ENCODE results near the gene TMEM9B. TPM values are rescaled to one million over a fixed set of nuclear protein-coding genes. Genes with fewer than 3 reads are reported as not detected.

Gene TMEM9B
- total and polyA plus RNA-seq, 2 donors (not counting 1 experiment from before 2014, with no cell fraction given): 15.0 to 30.4 TPM

GRCh38 chr11:8927233-8927632, 37.0 kb downstream of the TMEM9B start:
- Histone ChIP-seq H3K36me3 (replicated peaks in 1 of 2; ENCODE audit: control extremely low read depth in 1 of 2, control insufficient read depth in 1 of 2, extremely low read depth in 1 of 2, insufficient read depth in 2 of 2, low read length in 1 of 2) (no peaks in the 10 kb centered on the region), H4K20me1 (ENCODE audit: control insufficient read depth, insufficient read depth, low read length, poor library complexity, severe bottlenecking) (no peaks in the 10 kb centered on the region), H3K79me2 (ENCODE audit: control insufficient read depth, insufficient read depth, low read length) (no peaks in the 10 kb centered on the region), H3K9ac (ENCODE audit: low read length) (no peak overlapping the region), H3K9me3 (ENCODE audit: control extremely low read depth in 1 of 3, control insufficient read depth in 2 of 3, insufficient read depth in 1 of 3, low read length in 2 of 3) (no peaks in the 10 kb centered on the region), H3K27ac (ENCODE audit: low read length in 2 of 2) (no peak overlapping the region), H3K4me2 (replicated peaks; ENCODE audit: low read depth, low read length, poor library complexity, severe bottlenecking) (no peak overlapping the region), H2AFZ (ENCODE audit: insufficient read depth, low read depth, low read length, poor library complexity, severe bottlenecking) (no peak overlapping the region), H3K4me3 (ENCODE audit: control extremely low read depth in 1 of 5, extremely low read depth in 1 of 5, insufficient read depth in 1 of 5, low read depth in 2 of 5, low read length in 4 of 5) (no peak overlapping the region), H3K4me1 (ENCODE audit: control insufficient read depth in 2 of 2, insufficient read depth in 2 of 2, low read length in 2 of 2) (no peaks in the 10 kb centered on the region), H3K27me3 (replicated peaks in 1 of 4; ENCODE audit: control extremely low read depth in 1 of 4, control insufficient read depth in 3 of 4, insufficient read depth in 4 of 4, low read length in 3 of 4) (no peaks in the 10 kb centered on the region)
- no peaks in the 10 kb centered on the region for H3K27me3 Mint-ChIP-seq
- ChIA-PET CTCF (no interaction called here), POLR2A (no interaction called here)
- WGBS (ENCODE audit: insufficient coverage): 81% methylated on average over 5 of the region's 5 CpGs
- no peaks in the 10 kb centered on the region for H3K9me3 Mint-ChIP-seq (ENCODE audit: insufficient read depth)
- no peak for TF ChIP-seq EZH2 (IDR thresholded peaks at IDR 0.05; ENCODE audit: borderline replicate concordance, insufficient read depth, low read depth, low read length, poor library complexity, severe bottlenecking)
- TF ChIP-seq CTCF (IDR thresholded peaks at IDR 0.05): no peak
- intact Hi-C loops (cut with micrococcal nuclease): no loop called here
- H3K27ac Mint-ChIP-seq: no peak overlapping the region
- no peak for ATAC-seq (ENCODE audit: low read depth)
- no peaks in the 10 kb centered on the region for H3K4me1 Mint-ChIP-seq
- no peak overlapping the region for H3K4me3 Mint-ChIP-seq
- DNase-seq: no peak

- H3K4me1 Mint-ChIP-seq: no peaks in the 10 kb centered on the region
- no peak for ATAC-seq (ENCODE audit: low read depth)
- H3K27ac ChIP-seq (ENCODE audit: low read length in 2 of 2): no peak overlapping the region
- no peak overlapping the region for H3K4me2 ChIP-seq (replicated peaks; ENCODE audit: low read depth, low read length, poor library complexity, severe bottlenecking)
- no peak overlapping the region for H3K4me3 Mint-ChIP-seq
- no peak overlapping the region for H3K4me3 ChIP-seq (ENCODE audit: control extremely low read depth in 1 of 5, extremely low read depth in 1 of 5, insufficient read depth in 1 of 5, low read depth in 2 of 5, low read length in 4 of 5)
- H3K36me3 ChIP-seq (replicated peaks in 1 of 2; ENCODE audit: control extremely low read depth in 1 of 2, control insufficient read depth in 1 of 2, extremely low read depth in 1 of 2, insufficient read depth in 2 of 2, low read length in 1 of 2): no peaks in the 10 kb centered on the region
- no peak overlapping the region for H3K27ac Mint-ChIP-seq
- no peaks in the 10 kb centered on the region for H3K9me3 ChIP-seq (ENCODE audit: control extremely low read depth in 1 of 3, control insufficient read depth in 2 of 3, insufficient read depth in 1 of 3, low read length in 2 of 3)
- H3K9me3 Mint-ChIP-seq (ENCODE audit: insufficient read depth): no peaks in the 10 kb centered on the region
- no peak overlapping the region for H2AFZ ChIP-seq (ENCODE audit: insufficient read depth, low read depth, low read length, poor library complexity, severe bottlenecking)
- H3K27me3 Mint-ChIP-seq: no peaks in the 10 kb centered on the region
- intact Hi-C loops (cut with micrococcal nuclease): no loop called here
- H3K9ac ChIP-seq (ENCODE audit: low read length): no peak overlapping the region
- no peaks in the 10 kb centered on the region for H3K4me1 ChIP-seq (ENCODE audit: control insufficient read depth in 2 of 2, insufficient read depth in 2 of 2, low read length in 2 of 2)
- no peaks in the 10 kb centered on the region for H4K20me1 ChIP-seq (ENCODE audit: control insufficient read depth, insufficient read depth, low read length, poor library complexity, severe bottlenecking)
- no peaks in the 10 kb centered on the region for H3K79me2 ChIP-seq (ENCODE audit: control insufficient read depth, insufficient read depth, low read length)
- no peak for TF ChIP-seq EZH2 (IDR thresholded peaks at IDR 0.05; ENCODE audit: borderline replicate concordance, insufficient read depth, low read depth, low read length, poor library complexity, severe bottlenecking)
- TF ChIP-seq CTCF (IDR thresholded peaks at IDR 0.05): no peak
- POLR2A ChIA-PET: no interaction called here
- WGBS (ENCODE audit: insufficient coverage): 98% methylated on average over 5 of the region's 5 CpGs
- no peaks in the 10 kb centered on the region for H3K27me3 ChIP-seq (replicated peaks in 1 of 4; ENCODE audit: control extremely low read depth in 1 of 4, control insufficient read depth in 3 of 4, insufficient read depth in 4 of 4, low read length in 3 of 4)
- CTCF ChIA-PET: no interaction called here
- no peak for DNase-seq
These were observed 38.0 kb downstream of the TMEM9B start for GRCh38 chr11:8926236-8926635.

Measured in B cell (primary cell).